GM13977 (cell line): ENCODE data around the gene PCIF1.
A peak's percentile ranks its signal among the peaks of the same experiment; 100 is the strongest.
"Not testable (repeated sequence)": the region's sequence is repeated elsewhere in the genome, so short reads cannot be mapped to it uniquely, and the experiment has no call there.

ENCODE experiments used
- DNase-seq: peaks from one replicate; pipeline ENCODE4 v3.0.0; 2012; ENCODE audit warnings: low spot score
- in situ Hi-C: fragments of 300-500 bp; cut with MboI; formaldehyde crosslinking; loops from one replicate; pipeline ENCODE4 v1.12.0; 2022; ENCODE audit warnings: low sequenced_read_pairs, low pct_unique_long_range_greater_than_20kb, mixed read lengths, inconsistent platforms; ENCODE audit not compliant: unreplicated experiment
- TF ChIP-seq, protein P1 (sequence below): IDR thresholded peaks from 2 replicates; pipeline ENCODE4 v1.5.1; 2012; ENCODE audit warnings: mild to moderate bottlenecking, control low read depth; ENCODE audit not compliant: insufficient read depth; ENCODE audit errors: extremely low read depth, missing control alignments

Gene PCIF1

GRCh38 chr20:45953672-45954071, 19.2 kb downstream of the PCIF1 start:
- TF ChIP-seq, protein P1, sequence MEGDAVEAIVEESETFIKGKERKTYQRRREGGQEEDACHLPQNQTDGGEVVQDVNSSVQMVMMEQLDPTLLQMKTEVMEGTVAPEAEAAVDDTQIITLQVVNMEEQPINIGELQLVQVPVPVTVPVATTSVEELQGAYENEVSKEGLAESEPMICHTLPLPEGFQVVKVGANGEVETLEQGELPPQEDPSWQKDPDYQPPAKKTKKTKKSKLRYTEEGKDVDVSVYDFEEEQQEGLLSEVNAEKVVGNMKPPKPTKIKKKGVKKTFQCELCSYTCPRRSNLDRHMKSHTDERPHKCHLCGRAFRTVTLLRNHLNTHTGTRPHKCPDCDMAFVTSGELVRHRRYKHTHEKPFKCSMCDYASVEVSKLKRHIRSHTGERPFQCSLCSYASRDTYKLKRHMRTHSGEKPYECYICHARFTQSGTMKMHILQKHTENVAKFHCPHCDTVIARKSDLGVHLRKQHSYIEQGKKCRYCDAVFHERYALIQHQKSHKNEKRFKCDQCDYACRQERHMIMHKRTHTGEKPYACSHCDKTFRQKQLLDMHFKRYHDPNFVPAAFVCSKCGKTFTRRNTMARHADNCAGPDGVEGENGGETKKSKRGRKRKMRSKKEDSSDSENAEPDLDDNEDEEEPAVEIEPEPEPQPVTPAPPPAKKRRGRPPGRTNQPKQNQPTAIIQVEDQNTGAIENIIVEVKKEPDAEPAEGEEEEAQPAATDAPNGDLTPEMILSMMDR, result no peak
- in situ Hi-C loops, result no loop called here

GRCh38 chr20:45956326-45956725, 21.8 kb downstream of the PCIF1 start:
- DNase-seq, in situ Hi-C loops: not testable (repeated sequence)

More at GRCh38 chr20:45953672-45954071, 19.2 kb downstream of the PCIF1 start:
- DNase-seq, result no peak

GRCh38 chr20:45957021-45957941, 22.8 kb downstream of the PCIF1 start:
- no peak for DNase-seq
- in situ Hi-C loops, result no loop called here
- TF ChIP-seq, protein P1, result no peak

DNA sequence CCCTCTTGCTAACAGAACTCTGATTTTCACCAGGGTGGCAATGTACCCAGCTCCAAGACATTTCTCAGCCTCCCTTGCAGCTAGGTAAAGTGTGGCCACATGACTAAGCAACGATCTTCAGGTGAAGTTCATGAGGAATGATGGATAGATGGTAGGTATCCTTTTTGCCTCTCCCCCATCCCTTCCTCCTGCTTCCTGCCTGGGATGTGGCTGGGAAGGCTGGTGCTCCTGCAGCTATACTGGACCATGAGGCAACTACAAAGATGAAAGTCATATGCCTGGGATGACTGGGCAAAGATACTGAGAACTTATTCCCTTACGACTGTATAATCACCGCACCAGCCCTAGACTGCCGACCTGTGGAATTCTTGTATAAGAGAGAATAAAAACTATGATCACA, 24.1 kb downstream of the PCIF1 start:
- in situ Hi-C loops, result no loop called here
- no peak for DNase-seq

GRCh38 chr20:45959126-45959525, 24.6 kb downstream of the PCIF1 start:
- in situ Hi-C loops, result no loop called here

More for the DNA sequence above, 24.1 kb downstream of the PCIF1 start:
- TF ChIP-seq, protein P1, result no peak

DNA sequence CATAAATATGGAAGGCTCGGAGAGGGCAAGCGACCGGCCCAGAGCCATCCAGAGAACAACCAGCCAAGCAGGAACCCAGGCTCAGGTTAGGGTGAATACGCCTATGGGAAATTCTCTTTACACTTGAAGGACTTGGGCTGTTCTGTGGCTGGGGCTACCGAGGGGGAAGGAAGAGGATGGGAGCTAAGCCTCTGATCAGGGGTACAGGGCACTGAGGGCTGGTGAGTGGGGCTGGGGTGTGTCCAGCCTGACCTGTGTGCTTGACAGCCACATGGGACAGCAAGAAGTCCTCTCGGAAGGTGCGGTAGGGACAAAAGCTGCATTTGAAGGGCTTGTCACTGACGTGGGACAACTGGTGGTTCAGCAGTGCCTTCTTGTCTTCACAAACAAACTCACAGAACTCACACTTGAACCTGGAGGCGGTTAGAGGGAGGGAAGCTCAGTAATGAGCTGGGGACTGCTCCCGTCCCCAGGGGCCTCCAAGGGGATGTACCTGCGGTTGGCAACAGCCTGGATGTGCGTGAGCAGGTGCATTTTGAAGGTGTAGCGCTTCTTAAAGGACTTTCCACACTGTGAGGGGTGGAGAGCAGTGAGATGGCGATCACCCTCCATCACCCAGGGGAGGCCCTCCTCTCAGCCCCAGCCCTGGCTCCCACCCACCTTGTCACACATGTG, 25.6 kb downstream of the PCIF1 start:
- DNase-seq, result peak; percentile 66
- TF ChIP-seq, protein P1, result no peak
- in situ Hi-C loops, result no loop called here

More at GRCh38 chr20:45959126-45959525, 24.6 kb downstream of the PCIF1 start:
- DNase-seq, result no peak
- TF ChIP-seq, protein P1, result no peak
